Endothelial cell of umbilical vein (primary cell): Measurements from ENCODE around the gene PARD3B.

ENCODE experiments used
- CTCF ChIP-seq, 2 donors: IDR thresholded peaks; 1 replicate in 1 of 2; 2 replicates in 1 of 2; pipeline ENCODE4 v1.5.1; 2011; ENCODE audit warnings: low read length in 2 of 2, mild to moderate bottlenecking in 2 of 2, moderate library complexity in 2 of 2, control low read depth in 1 of 2, inconsistent platforms in 1 of 2, low read depth in 1 of 2; ENCODE audit not compliant: insufficient read depth in 1 of 2; ENCODE audit errors: extremely low read depth in 1 of 2
- JUN ChIP-seq: IDR thresholded peaks from 2 replicates; pipeline ENCODE4 v1.6.1; 2011; ENCODE audit warnings: borderline replicate concordance, low read depth; ENCODE audit not compliant: insufficient read length, insufficient read depth
- POLR2A ChIP-seq: IDR thresholded peaks from 2 replicates; pipeline ENCODE4 v1.6.1; 2012; ENCODE audit warnings: low read depth, mild to moderate bottlenecking, control low read depth, low read length

GRCh38 chr2:205614965-205615364 lies 1069.7 kb downstream of the PARD3B start:
- TF ChIP-seq CTCF (IDR thresholded peaks at IDR 0.05; ENCODE audit: extremely low read depth in 1 of 2, insufficient read depth in 1 of 2, low read depth in 1 of 2, low read length in 2 of 2) (no peak), JUN (no peak), POLR2A (no peak)
